Activated T-helper 9 cell treated with anti-CD3 and anti-CD28 coated beads, Interleukin-2, amount 50 U/mL, for 16 hours (primary cell): Measurements from ENCODE around the gene TMEM259.

ENCODE experiments used
- DNase-seq: peaks from one replicate; pipeline ENCODE4 v3.0.0-alpha.2; 2020; ENCODE audit warnings: low read depth

Gene TMEM259

GRCh38 chr19:1016647-1017114 is 4.2 kb downstream of the TMEM259 start:
- DNase-seq: no peak

- DNase-seq: no peak
Measured at GRCh38 chr19:1015782-1016646, 4.9 kb downstream of the TMEM259 start.

- no peak for DNase-seq
Measured at GRCh38 chr19:1015061-1015781, 5.7 kb downstream of the TMEM259 start.

GRCh38 chr19:1014161-1015060 is 6.5 kb downstream of the TMEM259 start:
- DNase-seq: no peak

DNA sequence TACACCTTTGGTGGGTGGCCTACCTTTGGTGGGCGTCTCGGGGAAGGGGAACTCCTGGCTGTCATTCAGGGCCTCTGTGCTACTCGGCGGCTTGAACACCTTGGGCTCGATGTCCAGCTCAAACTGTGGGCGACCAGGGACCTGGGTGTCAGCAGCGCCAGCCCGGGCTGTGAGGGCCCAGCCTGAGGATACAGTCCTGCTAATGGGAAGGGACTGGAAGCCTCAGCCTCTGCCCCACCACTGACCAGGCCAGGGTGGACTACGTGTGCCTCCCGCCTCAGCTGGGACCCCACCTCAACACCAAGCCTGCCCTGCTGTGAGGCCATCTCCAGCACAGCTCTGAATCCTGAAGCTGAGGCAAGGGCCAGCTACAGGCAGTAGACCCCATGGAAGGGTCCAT is 7.7 kb downstream of the TMEM259 start:
- no peak for DNase-seq

DNA sequence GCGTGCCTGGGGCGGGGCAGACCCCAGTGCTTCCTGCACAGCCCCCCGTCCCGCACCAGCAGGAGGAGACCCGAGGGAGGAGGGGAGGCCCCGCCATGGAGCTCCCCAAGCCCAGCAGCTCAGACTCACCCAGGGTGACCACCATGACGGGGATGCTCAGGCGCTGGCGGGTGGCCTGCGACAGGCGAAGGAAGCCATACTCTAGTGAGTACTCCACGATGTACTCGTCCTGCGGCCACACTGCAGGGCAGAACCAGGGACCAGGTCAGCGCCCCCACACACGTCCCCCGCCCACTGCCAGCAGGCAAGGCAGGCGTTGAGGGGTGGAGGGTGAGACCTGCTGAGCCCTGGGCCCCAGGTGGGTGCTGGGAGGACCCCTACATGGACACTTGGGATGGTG is 8.6 kb downstream of the TMEM259 start:
- no peak for DNase-seq

DNA sequence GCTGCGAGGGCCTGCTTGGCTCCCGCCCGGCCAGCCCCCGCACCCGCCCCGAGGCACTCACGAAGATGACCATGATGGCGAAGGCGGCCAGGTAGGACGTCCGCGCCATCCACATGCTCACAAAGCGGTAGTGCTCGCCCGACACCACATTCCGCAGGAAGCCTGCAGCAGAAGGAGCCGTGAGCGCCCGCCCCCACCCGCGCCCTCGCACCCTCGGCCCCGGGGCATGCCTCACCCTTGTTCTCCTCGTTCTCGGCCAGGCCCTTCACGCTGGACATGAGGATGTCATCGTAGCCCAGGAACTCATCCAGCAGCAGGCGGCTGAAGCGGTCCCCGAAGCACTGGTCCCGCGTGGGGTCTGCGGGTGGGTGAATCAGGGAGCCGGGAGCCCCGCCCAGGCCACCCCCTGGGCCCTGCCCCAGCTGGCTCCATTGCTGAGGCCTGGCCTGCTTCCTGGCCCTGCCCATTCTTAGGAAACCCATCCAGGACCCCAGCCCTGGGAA is 9.0 kb downstream of the TMEM259 start:
- no peak for DNase-seq

DNA sequence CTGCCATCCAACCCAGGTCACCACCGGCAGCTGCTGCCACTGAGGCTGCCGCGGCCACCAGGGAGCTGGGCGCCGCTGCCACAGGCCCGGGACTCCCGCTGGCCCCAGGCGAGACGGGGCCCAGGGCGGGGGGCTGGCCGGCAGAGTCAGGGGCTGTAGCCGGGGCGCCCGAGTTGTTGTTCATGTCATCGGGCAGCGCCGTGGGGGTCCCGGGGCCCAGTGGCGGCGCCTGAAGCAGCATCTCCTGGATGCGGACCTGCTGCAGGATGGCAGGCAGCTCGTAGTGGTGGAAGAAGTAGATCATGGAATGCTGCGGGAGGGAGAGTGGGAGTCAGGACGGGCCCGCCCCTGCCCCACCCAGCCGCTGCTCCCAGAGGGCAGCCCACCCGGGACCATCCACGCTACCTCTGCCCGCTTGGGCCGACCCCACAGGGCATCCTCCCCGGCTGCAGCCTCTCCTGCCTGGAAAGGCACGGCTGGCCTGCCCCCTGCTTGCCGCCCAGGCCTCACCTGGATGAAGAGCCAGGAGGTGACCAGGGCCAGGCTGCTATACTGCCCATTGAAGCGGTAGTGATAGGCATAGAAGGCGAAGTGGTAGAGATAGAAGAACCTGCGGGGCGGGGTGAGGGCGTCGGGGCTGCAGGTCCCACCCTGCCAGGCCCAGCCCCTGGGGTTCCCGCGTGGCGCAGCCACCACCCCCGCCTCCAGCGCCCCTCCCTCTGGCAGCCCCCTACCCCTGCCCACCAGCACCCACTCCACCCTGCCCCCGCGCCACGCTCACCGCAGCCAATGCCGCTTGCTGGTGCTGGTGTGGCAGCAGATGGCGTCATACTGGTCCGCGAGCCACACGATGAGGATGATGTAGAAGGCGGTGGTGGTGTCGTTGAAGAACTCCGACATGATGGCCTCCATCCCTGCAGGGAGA is 10.1 kb downstream of the TMEM259 start:
- no peak for DNase-seq

GRCh38 chr19:1009981-1010538 is 10.9 kb downstream of the TMEM259 start:
- DNase-seq: no peak

DNA sequence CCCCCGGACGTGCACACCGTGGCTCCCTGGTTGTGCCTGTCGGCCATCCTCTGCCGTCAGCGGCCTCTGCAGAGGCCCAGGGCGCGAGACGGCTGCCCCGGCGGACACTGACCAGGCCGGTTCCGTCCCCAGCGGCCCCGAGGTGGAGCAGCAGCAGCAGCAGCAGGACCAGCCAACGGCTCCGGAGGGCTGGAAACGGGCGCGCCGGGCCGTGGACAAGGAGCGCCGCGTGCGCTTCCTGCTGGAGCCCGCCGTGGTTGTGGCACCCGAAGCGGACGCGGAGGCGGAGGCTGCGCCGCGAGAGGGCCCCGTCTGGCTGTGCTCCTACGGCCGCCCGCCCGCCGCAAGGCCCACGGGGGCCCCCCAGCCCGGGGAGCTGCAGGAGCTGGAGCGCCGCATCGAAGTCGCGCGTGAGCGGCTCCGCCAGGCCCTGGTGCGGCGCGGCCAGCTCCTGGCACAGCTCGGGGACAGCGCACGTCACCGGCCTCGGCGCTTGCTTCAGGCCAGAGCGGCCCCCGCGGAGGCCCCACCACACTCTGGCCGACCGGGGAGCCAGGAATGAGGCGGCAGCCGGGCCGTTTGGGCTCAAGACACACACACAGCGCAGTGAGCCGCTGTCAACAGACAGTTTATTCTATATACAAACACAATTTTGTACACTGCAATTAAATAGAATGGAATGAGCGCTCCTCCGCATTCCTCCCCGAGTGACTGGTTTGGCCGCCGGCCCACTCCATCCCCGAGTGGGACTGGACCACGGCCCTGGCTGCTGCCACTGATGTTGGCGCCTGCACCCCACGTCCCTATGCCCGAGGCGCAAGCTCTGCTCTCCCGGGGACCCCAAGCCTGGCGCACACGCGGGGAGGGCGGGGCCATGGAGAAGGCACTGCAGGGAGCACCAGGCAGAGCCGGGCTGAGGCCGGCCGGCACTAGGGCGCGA is 11.6 kb downstream of the TMEM259 start:
- DNase-seq: no peak

- DNase-seq: no peak
Measured at GRCh38 chr19:1008268-1009040, 12.5 kb downstream of the TMEM259 start.

GRCh38 chr19:1007399-1008251 is 13.3 kb downstream of the TMEM259 start:
- no peak for DNase-seq

GRCh38 chr19:1006711-1007398 is 14.1 kb downstream of the TMEM259 start:
- DNase-seq: no peak

GRCh38 chr19:1004803-1005664 is 15.9 kb downstream of the TMEM259 start:
- no peak for DNase-seq

- DNase-seq: no peak
Measured at GRCh38 chr19:1004204-1004802, 16.6 kb downstream of the TMEM259 start.

GRCh38 chr19:1003283-1003682 is 17.6 kb downstream of the TMEM259 start:
- DNase-seq: no peak
